ENCODE measurements around the gene TRPC6. TPM values are rescaled to one million over a fixed set of nuclear protein-coding genes. Genes with fewer than 3 reads are reported as not detected.

Gene TRPC6
- total and polyA plus RNA-seq, 9 of the 15 experiments (the other 6 are each of a cell fraction or from before 2014, with no cell fraction given): not detected

DNA sequence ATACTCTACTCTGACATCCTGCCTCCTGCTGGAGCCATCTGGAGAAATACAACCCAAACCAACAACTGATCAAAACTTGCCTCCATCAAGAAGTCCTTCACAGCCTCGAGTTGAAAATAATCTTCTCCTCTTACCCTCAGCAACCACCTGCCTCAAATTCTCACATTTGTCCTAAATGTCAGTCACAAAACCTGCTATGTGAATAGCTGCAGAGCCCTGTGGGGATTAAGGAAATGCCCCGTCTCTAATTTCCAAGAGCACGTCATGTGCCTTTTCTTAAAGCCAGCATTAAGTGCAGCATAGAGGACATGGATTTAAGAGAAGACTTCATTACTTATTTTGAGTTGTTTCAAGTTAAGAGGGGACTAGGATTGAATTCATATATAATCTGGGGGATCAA lies 105.9 kb downstream of the TRPC6 start:
- H3K27me3 ChIP-seq (ENCODE audit: control insufficient read depth in 2 of 2, insufficient read depth in 2 of 2, low read length in 2 of 2): no peaks in the 10 kb centered on the region
- no peaks in the 10 kb centered on the region for H3K9me1 ChIP-seq (ENCODE audit: control insufficient read depth, insufficient read depth, low read length)
- no peak overlapping the region for H3K9ac ChIP-seq (ENCODE audit: insufficient read depth in 1 of 2, low read depth in 2 of 2, low read length in 2 of 2)
- no peaks in the 10 kb centered on the region for H3K79me2 ChIP-seq (ENCODE audit: control insufficient read depth, insufficient read depth, low read length)
- H3K4me1 ChIP-seq (replicated peaks in 1 of 2; ENCODE audit: control insufficient read depth in 2 of 2, insufficient read depth in 2 of 2, low read length in 2 of 2): no peaks in the 10 kb centered on the region
- H3K9me3 ChIP-seq (replicated peaks; ENCODE audit: control insufficient read depth, insufficient read depth, low read depth, low read length): no peaks in the 10 kb centered on the region
- WGBS (ENCODE audit: insufficient coverage, low coverage, missing lambda C conversion rate): 0% methylated on average over 3 of the region's 3 CpGs
- no peak overlapping the region for H2AFZ ChIP-seq (ENCODE audit: low read depth, low read length)
- no peaks in the 10 kb centered on the region for H3K36me3 ChIP-seq (ENCODE audit: control insufficient read depth, insufficient read depth, low read length)
- POLR2A ChIA-PET: no interaction called here
- DNase-seq (ENCODE audit: extremely low read depth in 1 of 4, low spot score in 3 of 4) (no peak), ATAC-seq (no peak), FAIRE-seq (no peak)
- in situ Hi-C loops (cut with MboI): no loop called here
- BruUV-seq (replicated peaks): no TSS peak
- no peaks in the 10 kb centered on the region for H4K20me1 ChIP-seq (replicated peaks; ENCODE audit: control insufficient read depth, insufficient read depth, low read length)
- CTCF ChIA-PET (ENCODE audit: low intra/inter-chr PET ratio): no interaction called here
- intact Hi-C loops (cut with micrococcal nuclease): no loop called here
- no peak overlapping the region for H3K27ac ChIP-seq (ENCODE audit: extremely low read depth, low read depth, low read length)
- no peak overlapping the region for H3K4me2 ChIP-seq (ENCODE audit: insufficient read depth, low read length)
- TF ChIP-seq SIN3B (IDR thresholded peaks at IDR 0.05; ENCODE audit: low read depth) (no peak), KLF13 (tag; IDR thresholded peaks at IDR 0.05; ENCODE audit: borderline replicate concordance, low read depth) (no peak), SETDB1 (IDR thresholded peaks at IDR 0.05; ENCODE audit: low read length) (no peak), ZNF3 (CRISPR knock-in tag; IDR thresholded peaks at IDR 0.05) (no peak)
- no peak overlapping the region for H3K4me3 ChIP-seq

DNA sequence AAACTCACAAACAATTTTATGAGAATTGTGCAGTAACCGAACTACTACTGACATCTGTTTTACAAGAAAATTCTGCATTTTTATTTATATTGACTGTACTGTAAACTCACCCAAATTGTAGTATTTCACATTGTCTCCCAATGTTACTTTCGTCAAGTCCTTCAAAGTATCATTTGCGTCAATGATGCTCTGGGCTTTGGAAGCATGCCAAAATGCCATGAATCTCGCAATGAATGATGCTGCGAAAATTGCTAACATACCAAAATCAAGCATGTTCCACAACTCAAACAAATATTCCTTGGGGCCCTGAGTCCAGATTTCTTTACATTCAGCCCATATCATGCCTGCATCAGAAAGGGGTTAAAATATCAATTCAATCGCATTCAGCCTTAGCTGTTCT lies 107.6 kb downstream of the TRPC6 start:
- in situ Hi-C loops (cut with MboI): no loop called here
- no peak overlapping the region for H2AFZ ChIP-seq (ENCODE audit: low read depth, low read length)
- WGBS (ENCODE audit: insufficient coverage, low coverage, missing lambda C conversion rate): under 1% methylated on average over 6 of the region's 6 CpGs
- BruUV-seq (replicated peaks): no TSS peak
- POLR2A ChIA-PET: no interaction called here
- no peak overlapping the region for H3K4me3 ChIP-seq
- TF ChIP-seq, protein P1, sequence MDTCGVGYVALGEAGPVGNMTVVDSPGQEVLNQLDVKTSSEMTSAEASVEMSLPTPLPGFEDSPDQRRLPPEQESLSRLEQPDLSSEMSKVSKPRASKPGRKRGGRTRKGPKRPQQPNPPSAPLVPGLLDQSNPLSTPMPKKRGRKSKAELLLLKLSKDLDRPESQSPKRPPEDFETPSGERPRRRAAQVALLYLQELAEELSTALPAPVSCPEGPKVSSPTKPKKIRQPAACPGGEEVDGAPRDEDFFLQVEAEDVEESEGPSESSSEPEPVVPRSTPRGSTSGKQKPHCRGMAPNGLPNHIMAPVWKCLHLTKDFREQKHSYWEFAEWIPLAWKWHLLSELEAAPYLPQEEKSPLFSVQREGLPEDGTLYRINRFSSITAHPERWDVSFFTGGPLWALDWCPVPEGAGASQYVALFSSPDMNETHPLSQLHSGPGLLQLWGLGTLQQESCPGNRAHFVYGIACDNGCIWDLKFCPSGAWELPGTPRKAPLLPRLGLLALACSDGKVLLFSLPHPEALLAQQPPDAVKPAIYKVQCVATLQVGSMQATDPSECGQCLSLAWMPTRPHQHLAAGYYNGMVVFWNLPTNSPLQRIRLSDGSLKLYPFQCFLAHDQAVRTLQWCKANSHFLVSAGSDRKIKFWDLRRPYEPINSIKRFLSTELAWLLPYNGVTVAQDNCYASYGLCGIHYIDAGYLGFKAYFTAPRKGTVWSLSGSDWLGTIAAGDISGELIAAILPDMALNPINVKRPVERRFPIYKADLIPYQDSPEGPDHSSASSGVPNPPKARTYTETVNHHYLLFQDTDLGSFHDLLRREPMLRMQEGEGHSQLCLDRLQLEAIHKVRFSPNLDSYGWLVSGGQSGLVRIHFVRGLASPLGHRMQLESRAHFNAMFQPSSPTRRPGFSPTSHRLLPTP (IDR thresholded peaks at IDR 0.05; ENCODE audit: borderline replicate concordance, extremely low read depth, insufficient read length): no peak
- TF ChIP-seq, protein P2, sequence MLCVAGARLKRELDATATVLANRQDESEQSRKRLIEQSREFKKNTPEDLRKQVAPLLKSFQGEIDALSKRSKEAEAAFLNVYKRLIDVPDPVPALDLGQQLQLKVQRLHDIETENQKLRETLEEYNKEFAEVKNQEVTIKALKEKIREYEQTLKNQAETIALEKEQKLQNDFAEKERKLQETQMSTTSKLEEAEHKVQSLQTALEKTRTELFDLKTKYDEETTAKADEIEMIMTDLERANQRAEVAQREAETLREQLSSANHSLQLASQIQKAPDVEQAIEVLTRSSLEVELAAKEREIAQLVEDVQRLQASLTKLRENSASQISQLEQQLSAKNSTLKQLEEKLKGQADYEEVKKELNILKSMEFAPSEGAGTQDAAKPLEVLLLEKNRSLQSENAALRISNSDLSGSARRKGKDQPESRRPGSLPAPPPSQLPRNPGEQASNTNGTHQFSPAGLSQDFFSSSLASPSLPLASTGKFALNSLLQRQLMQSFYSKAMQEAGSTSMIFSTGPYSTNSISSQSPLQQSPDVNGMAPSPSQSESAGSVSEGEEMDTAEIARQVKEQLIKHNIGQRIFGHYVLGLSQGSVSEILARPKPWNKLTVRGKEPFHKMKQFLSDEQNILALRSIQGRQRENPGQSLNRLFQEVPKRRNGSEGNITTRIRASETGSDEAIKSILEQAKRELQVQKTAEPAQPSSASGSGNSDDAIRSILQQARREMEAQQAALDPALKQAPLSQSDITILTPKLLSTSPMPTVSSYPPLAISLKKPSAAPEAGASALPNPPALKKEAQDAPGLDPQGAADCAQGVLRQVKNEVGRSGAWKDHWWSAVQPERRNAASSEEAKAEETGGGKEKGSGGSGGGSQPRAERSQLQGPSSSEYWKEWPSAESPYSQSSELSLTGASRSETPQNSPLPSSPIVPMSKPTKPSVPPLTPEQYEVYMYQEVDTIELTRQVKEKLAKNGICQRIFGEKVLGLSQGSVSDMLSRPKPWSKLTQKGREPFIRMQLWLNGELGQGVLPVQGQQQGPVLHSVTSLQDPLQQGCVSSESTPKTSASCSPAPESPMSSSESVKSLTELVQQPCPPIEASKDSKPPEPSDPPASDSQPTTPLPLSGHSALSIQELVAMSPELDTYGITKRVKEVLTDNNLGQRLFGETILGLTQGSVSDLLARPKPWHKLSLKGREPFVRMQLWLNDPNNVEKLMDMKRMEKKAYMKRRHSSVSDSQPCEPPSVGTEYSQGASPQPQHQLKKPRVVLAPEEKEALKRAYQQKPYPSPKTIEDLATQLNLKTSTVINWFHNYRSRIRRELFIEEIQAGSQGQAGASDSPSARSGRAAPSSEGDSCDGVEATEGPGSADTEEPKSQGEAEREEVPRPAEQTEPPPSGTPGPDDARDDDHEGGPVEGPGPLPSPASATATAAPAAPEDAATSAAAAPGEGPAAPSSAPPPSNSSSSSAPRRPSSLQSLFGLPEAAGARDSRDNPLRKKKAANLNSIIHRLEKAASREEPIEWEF (CRISPR knock-in tag; IDR thresholded peaks at IDR 0.05): no peak
- TF ChIP-seq ZNF212 (CRISPR knock-in tag; IDR thresholded peaks at IDR 0.05): no peak
- no peak for TF ChIP-seq SUPT5H (IDR thresholded peaks at IDR 0.05)
- CTCF ChIA-PET (ENCODE audit: low intra/inter-chr PET ratio): no interaction called here
- intact Hi-C loops (cut with micrococcal nuclease): no loop called here
- DNase-seq (ENCODE audit: extremely low read depth in 1 of 4, low spot score in 3 of 4) (no peak), ATAC-seq (no peak), FAIRE-seq (no peak)
- no peaks in the 10 kb centered on the region for H3K36me3 ChIP-seq (ENCODE audit: control insufficient read depth, insufficient read depth, low read length)
- no peak overlapping the region for H3K27ac ChIP-seq (ENCODE audit: extremely low read depth, low read depth, low read length)
- H3K9ac ChIP-seq (ENCODE audit: insufficient read depth in 1 of 2, low read depth in 2 of 2, low read length in 2 of 2): no peak overlapping the region
- H3K4me2 ChIP-seq (ENCODE audit: insufficient read depth, low read length): no peak overlapping the region
- no peaks in the 10 kb centered on the region for H4K20me1 ChIP-seq (replicated peaks; ENCODE audit: control insufficient read depth, insufficient read depth, low read length)
- no peaks in the 10 kb centered on the region for H3K9me3 ChIP-seq (replicated peaks; ENCODE audit: control insufficient read depth, insufficient read depth, low read depth, low read length)
- H3K79me2 ChIP-seq (ENCODE audit: control insufficient read depth, insufficient read depth, low read length): no peaks in the 10 kb centered on the region
- H3K27me3 ChIP-seq (ENCODE audit: control insufficient read depth in 2 of 2, insufficient read depth in 2 of 2, low read length in 2 of 2): no peaks in the 10 kb centered on the region
- no peaks in the 10 kb centered on the region for H3K9me1 ChIP-seq (ENCODE audit: control insufficient read depth, insufficient read depth, low read length)
- no peaks in the 10 kb centered on the region for H3K4me1 ChIP-seq (replicated peaks in 1 of 2; ENCODE audit: control insufficient read depth in 2 of 2, insufficient read depth in 2 of 2, low read length in 2 of 2)

All from K562 (cell line).